Thyroid gland (tissue), 4 donors: Measurements from ENCODE around the gene IER5L. TPM values are rescaled to one million over a fixed set of nuclear protein-coding genes. Genes with fewer than 3 reads are reported as not detected.

Source experiments
- DNase-seq, 2 donors: peaks; one replicate each; pipeline ENCODE4 v3.0.0-alpha.2; 2019
- H3K27ac ChIP-seq, 3 donors: fragments of 200-600 bp; sonication (generic); 1 replicate in 2 of 3; 2 replicates in 1 of 3; pipeline ENCODE4 v1.5.1; 2016 to 2019; ENCODE audit warnings: mild to moderate bottlenecking in 1 of 3, moderate library complexity in 1 of 3
- H3K27me3 ChIP-seq: fragments of 200-600 bp; sonication (generic); one replicate; pipeline ENCODE4 v1.5.1; 2019
- H3K36me3 ChIP-seq, 2 donors: fragments of 200-600 bp; sonication (generic); one replicate each; pipeline ENCODE4 v1.5.1; 2016 to 2019
- H3K4me1 ChIP-seq, 2 donors: fragments of 200-600 bp; sonication (generic); one replicate each; pipeline ENCODE4 v1.5.1; 2017 to 2019
- H3K4me3 ChIP-seq, 3 donors: fragments of 200-600 bp; sonication (generic); replicated peaks in 1 of 3; 1 replicate in 2 of 3; 2 replicates in 1 of 3; pipeline ENCODE4 v1.5.1; 2016; ENCODE audit warnings: mild to moderate bottlenecking in 1 of 3
- H3K9me3 ChIP-seq: fragments of 200-600 bp; sonication (generic); one replicate; pipeline ENCODE4 v1.5.1; 2017
- CTCF ChIP-seq, 6 experiments: fragments of 200-600 bp in 3 of 6; fragments of 450-650 bp in 3 of 6; sonication (generic) in 3 of 6; IDR thresholded peaks; one replicate each; pipeline ENCODE4 v1.5.1; 2016 to 2019; ENCODE audit warnings: antibody characterized with exemption in 6 of 6, mild to moderate bottlenecking in 2 of 6, inconsistent platforms in 1 of 6, moderate library complexity in 1 of 6
- POLR2A ChIP-seq, 2 donors: fragments of 450-650 bp; IDR thresholded peaks; one replicate each; pipeline ENCODE4 v1.6.1; 2017; ENCODE audit warnings: antibody characterized with exemption in 2 of 2, mild to moderate bottlenecking in 2 of 2, moderate library complexity in 1 of 2
- WGBS, 2 donors: methylation state at CpG; one replicate each; pipeline ENCODE4 v1.1.5; 2017; 5-methylcytosine and 5-hydroxymethylcytosine counted together
- intact Hi-C: fragments of 100-400 bp; cut with DNase I; formaldehyde crosslinking; loops from one replicate; pipeline ENCODE4 v1.15.1; 2023
- total RNA-seq, 4 donors: library from RNA; depleted of rRNA; stranded (reverse); fragments of >200 nt; gene quantifications; one replicate each; pipeline ENCODE4 v1.2.3, GENCODE V29; 2016

The IER5L gene
- total RNA-seq, 4 donors from 2014 or later, result 7.8 to 20.2 (median 12.6) TPM

- Histone ChIP-seq H3K27ac (no peak overlapping the region), H3K4me1 (no peaks in the 10 kb centered on the region), H3K27me3 (no peaks in the 10 kb centered on the region), H3K4me3 (no peak overlapping the region), H3K36me3 (no peaks in the 10 kb centered on the region), H3K9me3 (no peaks in the 10 kb centered on the region)
- WGBS, 2 donors, result 58 to 60% methylated on average over 7 of the region's 7 CpGs
- intact Hi-C loops, result no loop called here
- DNase-seq, result no peak
- TF ChIP-seq POLR2A (IDR thresholded peaks at IDR 0.05), result no peak
- TF ChIP-seq CTCF (IDR thresholded peaks at IDR 0.05), result no peak
Measured at GRCh38 chr9:129211686-129212085, 33.6 kb upstream of the IER5L start.

GRCh38 chr9:129210125-129210524 lies 32.1 kb upstream of the IER5L start:
- Histone ChIP-seq H3K27me3 (no peaks in the 10 kb centered on the region), H3K27ac (no peak overlapping the region), H3K4me3 (no peak overlapping the region), H3K36me3 (no peaks in the 10 kb centered on the region), H3K9me3 (no peaks in the 10 kb centered on the region), H3K4me1 (no peaks in the 10 kb centered on the region)
- no peak for DNase-seq
- WGBS, 2 donors, result 74 to 100% methylated on average over 4 to 5 of the region's 5 CpGs
- TF ChIP-seq CTCF (IDR thresholded peaks at IDR 0.05), result no peak
- no peak for TF ChIP-seq POLR2A (IDR thresholded peaks at IDR 0.05)
- intact Hi-C loops, result no loop called here

- H3K4me3 ChIP-seq, result no peak overlapping the region
- H3K27me3 ChIP-seq, result no peaks in the 10 kb centered on the region
- intact Hi-C loops, result no loop called here
- no peaks in the 10 kb centered on the region for H3K4me1 ChIP-seq
- H3K27ac ChIP-seq, result no peak overlapping the region
- TF ChIP-seq CTCF (IDR thresholded peaks at IDR 0.05) (no peak), POLR2A (IDR thresholded peaks at IDR 0.05) (no peak)
- H3K36me3 ChIP-seq, result no peaks in the 10 kb centered on the region
- DNase-seq, result no peak
- WGBS, 2 donors, result 58 to 66% methylated on average over 5 to 7 of the region's 7 CpGs
- no peaks in the 10 kb centered on the region for H3K9me3 ChIP-seq
Measured at GRCh38 chr9:129209580-129209979, 31.5 kb upstream of the IER5L start.

- 56 to 58% methylated on average over 4 of the region's 4 CpGs for WGBS, 2 donors
- no peaks in the 10 kb centered on the region for H3K4me1 ChIP-seq
- H3K27me3 ChIP-seq, result no peaks in the 10 kb centered on the region
- intact Hi-C loops, result no loop called here
- TF ChIP-seq CTCF (IDR thresholded peaks at IDR 0.05) (no peak), POLR2A (IDR thresholded peaks at IDR 0.05) (no peak)
- no peak for DNase-seq
- H3K36me3 ChIP-seq, result no peaks in the 10 kb centered on the region
- no peak overlapping the region for H3K27ac ChIP-seq
- H3K4me3 ChIP-seq, result no peak overlapping the region
- no peaks in the 10 kb centered on the region for H3K9me3 ChIP-seq
Measured at GRCh38 chr9:129209109-129209508, 31.0 kb upstream of the IER5L start.

GRCh38 chr9:129208207-129209032 lies 30.4 kb upstream of the IER5L start:
- no peak for TF ChIP-seq CTCF (IDR thresholded peaks at IDR 0.05)
- no peak for TF ChIP-seq POLR2A (IDR thresholded peaks at IDR 0.05)
- Histone ChIP-seq H3K4me3 (no peak overlapping the region), H3K9me3 (no peaks in the 10 kb centered on the region), H3K4me1 (peaks cover 0 to 2% of the 10 kb centered on the region in 2 donors), H3K27ac (no peak overlapping the region), H3K27me3 (no peaks in the 10 kb centered on the region), H3K36me3 (no peaks in the 10 kb centered on the region)
- intact Hi-C loops, result no loop called here
- 56 to 65% methylated on average over 15 to 16 of the region's 17 CpGs for WGBS, 2 donors
- DNase-seq, result no peak
